GM10248 (cell line): ENCODE measurements around the gene GALNS.

Experiments
- CTCF ChIA-PET: fragments of 300-600 bp; sonication (Branson Sonifier 250); formaldehyde crosslinking; extraction: SDS; loops from one replicate; lab custom pipeline; 2021; ENCODE audit warnings: antibody characterized with exemption; lab: Yijun Ruan, JAX
- POLR2A ChIA-PET: fragments of 350-650 bp; sonication (Branson Sonifier 250); formaldehyde crosslinking; extraction: SDS; loops from one replicate; lab custom pipeline; 2020; ENCODE audit warnings: antibody characterized with exemption; lab: Yijun Ruan, JAX
- DNase-seq: peaks from one replicate; pipeline ENCODE4 v3.0.0; 2012; ENCODE audit errors: extremely low spot score
- CTCF ChIP-seq: IDR thresholded peaks from 2 replicates; pipeline ENCODE4 v1.5.1; 2012; ENCODE audit warnings: mild to moderate bottlenecking, low read depth; ENCODE audit errors: extremely low read depth, missing control alignments, control extremely low read depth

Gene GALNS

DNA sequence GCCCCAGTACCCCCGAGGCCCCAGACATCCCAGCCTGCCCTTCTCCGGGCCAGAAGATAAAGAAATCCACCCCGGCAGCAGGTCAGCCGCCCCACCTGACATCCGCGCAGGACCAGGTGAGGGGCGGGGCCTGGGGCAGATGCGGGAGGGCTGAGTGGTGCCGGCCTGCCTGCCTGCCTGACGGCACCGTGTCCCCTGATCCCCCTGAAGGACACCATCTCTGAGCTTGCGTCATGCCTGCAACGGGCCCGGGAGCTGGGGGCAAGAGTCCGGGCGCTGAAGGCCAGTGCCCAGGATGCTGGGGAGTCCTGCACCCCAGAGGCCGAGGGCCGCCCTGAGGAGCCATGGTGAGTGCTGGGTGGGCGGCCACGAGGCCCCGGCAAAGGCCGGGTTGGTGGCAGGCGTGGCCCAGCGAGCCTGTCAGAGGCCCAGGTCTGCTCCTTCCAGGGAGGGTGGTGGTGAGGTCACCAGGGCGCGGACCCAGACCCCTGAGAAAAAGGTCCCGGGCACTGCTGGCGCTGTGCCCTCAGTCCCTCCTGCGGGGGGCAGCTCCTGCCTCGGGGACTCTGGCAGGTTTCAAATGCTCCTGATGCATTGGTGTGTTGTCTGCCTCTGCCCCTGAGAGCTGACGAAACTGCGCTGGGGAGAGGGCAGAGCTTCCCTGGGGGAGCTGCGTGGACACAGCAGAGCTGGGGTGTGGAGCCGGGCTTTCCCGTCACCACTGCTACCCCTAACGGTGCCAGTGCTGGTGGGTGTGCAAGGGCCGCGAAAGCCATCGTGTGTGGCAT, 52.0 kb downstream of the GALNS start:
- DNase-seq: peak; percentile 41
- ChIA-PET CTCF (interaction anchor here (1.0 to 1.5 kb wide), 3 partner anchors 12 to 59 kb away, joined by 3 read pairs; no protein-coding TSS in a partner anchor), POLR2A (no interaction called here)
- TF ChIP-seq CTCF: no peak

- ChIA-PET CTCF (interaction anchor here (1.5 kb wide), 1 partner anchor 11 kb away, joined by 3 read pairs; no protein-coding TSS in a partner anchor), POLR2A (no interaction called here)
- no peak for DNase-seq
- no peak for TF ChIP-seq CTCF
Measured at GRCh38 chr16:88804173-88804551, 52.6 kb downstream of the GALNS start.

- POLR2A ChIA-PET: no interaction called here
- no peak for TF ChIP-seq CTCF
- DNase-seq: peak; percentile 99
- CTCF ChIA-PET: interaction anchor here (1.0 to 1.5 kb wide), 3 partner anchors 11 to 66 kb away, joined by 3 to 6 read pairs (median 3); no protein-coding TSS in a partner anchor
Measured at GRCh38 chr16:88803264-88803987, 53.3 kb downstream of the GALNS start, which contains the start of gene CDT1. Gene CDT1, plus strand, starts transcription at chr16:88803789. Its CDS starts 43 bp downstream, at chr16:88803832.

- POLR2A ChIA-PET: no interaction called here
Measured at GRCh38 chr16:88800277-88800592, 56.5 kb downstream of the GALNS start.

DNA sequence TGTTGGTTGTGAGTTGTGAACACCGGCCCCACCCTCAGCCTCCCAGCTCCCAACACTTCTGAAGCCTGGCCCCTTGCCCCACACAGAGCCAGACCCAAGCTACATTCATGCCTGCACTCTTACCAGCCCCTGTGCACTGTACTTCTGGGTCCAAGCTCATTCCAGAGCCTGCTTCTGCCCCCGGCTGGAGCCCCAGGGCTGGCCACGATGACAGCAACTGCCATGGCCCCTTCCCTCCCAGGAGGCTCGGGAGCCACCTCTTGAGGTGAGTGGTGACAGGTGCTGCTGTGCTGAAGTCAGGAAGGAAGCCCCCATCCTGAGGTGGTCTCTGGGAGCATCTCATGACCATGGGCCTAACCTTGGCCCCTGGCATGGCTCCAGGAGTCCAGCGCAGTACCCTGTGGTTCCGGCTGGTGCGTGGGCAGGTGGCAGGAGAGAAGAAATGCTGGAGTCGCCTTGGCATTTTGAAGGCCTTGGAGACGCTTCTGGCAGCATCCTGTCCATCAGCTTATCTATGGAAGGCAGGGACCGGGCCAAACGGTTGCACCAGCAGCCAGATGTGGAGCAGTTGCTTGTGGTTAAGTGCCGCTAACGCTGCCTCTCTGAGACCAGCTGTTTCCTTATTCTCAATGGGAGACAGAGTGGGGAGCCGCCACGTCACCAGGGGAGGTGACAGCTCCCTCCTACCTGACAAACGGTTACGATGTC, 57.0 kb downstream of the GALNS start:
- TF ChIP-seq CTCF: no peak
- no peak for DNase-seq
- ChIA-PET POLR2A (no interaction called here), CTCF (interaction anchor here (3.2 to 4.1 kb wide), 4 partner anchors 12 to 62 kb away, joined by 15 to 22 read pairs (median 18); partner anchors contain the start of genes APRT and PIEZO1)

More at GRCh38 chr16:88800277-88800592, 56.5 kb downstream of the GALNS start:
- no peak for TF ChIP-seq CTCF
- DNase-seq: no peak
- CTCF ChIA-PET: interaction anchor here (1.4 to 4.1 kb wide), 5 partner anchors 11 to 63 kb away, joined by 5 to 22 read pairs (median 16); partner anchors contain the start of genes APRT and PIEZO1

- no peak for TF ChIP-seq CTCF
- ChIA-PET POLR2A (no interaction called here), CTCF (interaction anchor here (0.8 to 4.1 kb wide), 6 partner anchors 11 to 62 kb away, joined by 3 to 22 read pairs (median 16); partner anchors contain the start of genes APRT and PIEZO1)
- no peak for DNase-seq
Measured at GRCh38 chr16:88798772-88799455, 57.8 kb downstream of the GALNS start.
